Left forelimb (tissue), 1 donor: ENCODE measurements around the gene MDGA2.
"Not testable (repeated sequence)": the region's sequence is repeated elsewhere in the genome, so short reads cannot be mapped to it uniquely, and the experiment has no call there.

ENCODE experiments used
- DNase-seq: peaks from one replicate; pipeline ENCODE4 v3.0.0-alpha.2; 2018; ENCODE audit warnings: low spot score

The MDGA2 gene

DNA sequence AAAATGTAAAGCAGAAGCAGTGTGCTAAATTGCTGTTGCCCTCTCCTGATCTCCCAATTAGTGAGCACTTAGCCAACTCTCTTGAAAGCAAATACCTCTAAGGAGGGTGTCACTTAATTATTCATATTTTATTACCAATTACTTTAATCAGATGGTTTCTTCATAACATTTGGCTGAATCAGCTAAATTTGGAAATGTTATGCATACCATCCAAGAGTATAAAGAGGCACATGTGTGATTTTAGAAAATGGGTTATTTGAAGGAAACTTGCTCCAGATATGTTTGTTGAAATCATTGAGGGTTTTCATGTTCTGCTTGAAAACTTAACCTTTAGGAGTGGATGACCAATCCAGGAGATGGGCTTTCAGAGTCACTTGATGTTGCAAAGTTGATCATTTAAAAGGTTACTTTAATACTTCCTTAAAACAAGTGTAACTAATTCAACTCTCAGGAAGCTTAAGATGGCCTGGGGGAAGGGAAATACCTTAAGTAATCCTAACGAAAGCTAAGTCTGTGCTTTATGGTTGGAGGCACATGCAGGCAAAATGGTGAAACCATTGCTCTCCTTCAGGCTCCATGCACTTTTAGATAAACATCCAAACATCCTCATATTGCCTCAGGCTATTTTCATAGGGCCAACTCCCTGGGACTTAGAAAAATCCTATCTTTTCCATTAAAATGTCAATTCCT is 434.5 kb downstream of the MDGA2 start:
- no peak for DNase-seq

DNA sequence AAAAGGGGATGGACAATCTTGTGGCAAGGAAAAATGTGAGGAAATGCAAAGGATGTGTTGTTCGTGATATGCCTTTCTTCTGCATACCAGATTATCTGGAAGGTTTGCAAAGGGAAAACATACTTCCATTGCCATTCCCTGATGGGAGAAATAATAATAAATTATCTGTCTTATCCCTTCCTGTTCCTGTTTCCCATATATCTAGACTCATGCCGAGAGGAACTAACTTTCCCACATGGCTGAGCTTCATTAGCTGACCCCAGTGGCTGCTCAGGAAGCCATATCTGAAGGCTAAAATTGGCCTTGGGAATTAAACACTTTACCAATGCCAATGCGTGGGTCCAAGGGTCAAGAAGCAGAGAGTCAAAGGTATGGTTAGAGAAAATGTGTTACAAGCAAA is 439.8 kb downstream of the MDGA2 start:
- no peak for DNase-seq

DNA sequence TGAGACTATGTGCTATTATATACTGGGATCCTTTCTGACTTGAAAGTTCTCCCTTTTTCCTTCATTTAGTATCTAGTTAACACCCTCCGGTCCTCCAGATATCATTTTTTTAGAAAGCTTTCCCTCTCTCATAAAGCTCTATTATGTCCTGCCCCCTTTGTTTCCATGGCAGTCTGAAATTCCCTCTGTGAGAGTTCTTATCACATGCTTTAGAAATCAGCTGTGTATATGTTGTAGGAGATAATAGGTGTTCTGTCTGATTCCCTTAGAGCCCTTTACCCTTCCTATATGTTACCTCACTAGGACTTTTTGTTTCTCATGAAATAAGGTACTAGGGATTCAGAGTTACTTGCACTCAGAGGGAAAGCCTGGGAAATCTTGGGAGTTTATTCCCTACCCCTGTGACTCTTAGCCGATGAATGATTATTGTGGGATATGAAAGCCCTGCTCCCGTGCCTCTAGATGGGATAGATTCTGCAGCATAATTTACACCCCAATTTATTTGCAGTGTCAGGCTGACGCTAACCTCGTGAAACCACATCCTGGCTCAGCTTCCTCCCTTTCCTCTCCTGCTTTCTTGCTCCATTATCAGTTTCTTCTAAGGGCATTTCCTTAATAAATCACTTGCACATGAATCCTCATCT is 448.4 kb downstream of the MDGA2 start:
- no peak for DNase-seq

DNA sequence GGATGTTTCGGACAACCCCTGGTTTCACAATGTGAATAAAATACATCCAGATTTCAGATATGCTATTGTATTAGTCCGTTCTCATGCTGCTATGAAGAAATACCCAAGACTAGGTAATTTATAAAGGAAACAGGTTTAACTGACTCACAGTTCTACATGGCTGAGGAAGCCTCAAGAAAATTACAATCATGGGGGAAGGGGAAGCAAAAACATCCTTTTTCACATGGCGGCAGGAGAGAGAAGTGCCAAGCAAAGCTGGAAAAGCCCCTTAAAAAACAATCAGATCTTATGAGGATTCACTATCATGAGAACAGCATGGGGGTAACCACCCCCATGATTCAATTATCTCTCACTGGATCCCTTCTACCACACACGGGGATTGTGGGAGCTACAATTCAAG is 451.7 kb downstream of the MDGA2 start:
- DNase-seq = no peak

DNA sequence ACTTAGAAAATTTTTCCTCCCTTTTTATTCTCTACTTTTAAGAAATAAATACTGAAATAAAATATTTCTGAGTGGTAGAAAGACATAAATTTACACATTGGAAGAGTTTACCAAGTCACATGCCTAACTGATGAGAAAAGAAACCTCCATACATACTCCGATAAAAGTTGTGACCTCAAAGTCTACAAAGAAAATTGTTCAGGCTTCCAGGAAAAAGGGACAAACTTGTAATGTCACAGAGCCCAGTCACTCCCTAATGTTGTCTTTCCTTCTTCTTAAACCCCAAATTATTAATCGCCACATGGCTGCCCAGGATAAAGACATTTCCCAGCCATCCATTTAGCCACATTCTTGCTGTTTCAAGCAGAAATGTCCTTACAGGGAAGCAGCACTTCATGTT is 455.3 kb downstream of the MDGA2 start:
- DNase-seq = no peak

DNA sequence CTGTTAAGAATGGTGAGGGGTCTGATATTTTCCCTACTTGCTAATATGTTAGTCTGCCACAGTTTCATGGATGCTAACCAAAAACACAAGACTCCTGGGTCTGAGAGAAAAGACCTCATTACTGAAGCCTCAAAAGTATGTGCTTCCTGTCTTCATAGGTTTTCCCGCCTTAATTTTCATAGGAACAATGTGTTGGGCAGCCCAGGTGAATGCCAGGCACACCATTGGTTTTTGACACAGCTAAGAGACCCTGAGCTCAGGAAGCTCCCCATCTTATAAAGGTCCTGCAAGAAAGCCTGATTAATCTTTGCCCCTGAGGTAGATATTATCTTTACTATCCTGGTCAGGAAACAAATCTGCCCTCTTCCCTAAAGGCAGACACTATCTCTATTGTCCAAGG is 464.1 kb downstream of the MDGA2 start:
- no peak for DNase-seq

DNA sequence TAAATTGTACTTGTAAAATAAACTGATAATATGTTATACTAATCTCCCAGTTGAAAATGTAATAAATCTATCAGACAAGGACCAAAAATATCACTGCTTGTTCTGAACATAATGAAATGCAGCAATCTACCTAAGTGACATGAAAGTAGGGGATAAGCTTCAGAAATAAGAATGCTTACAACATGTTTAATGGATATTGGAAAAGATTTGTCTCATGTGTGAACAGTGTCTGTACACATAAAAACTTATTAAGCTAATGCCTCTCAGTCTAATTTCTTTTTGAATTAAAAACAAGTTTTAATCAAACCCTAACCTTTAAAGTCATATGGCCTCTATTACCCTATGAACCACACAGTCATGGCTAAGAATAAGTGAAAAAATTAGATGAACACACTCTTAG is 465.3 kb downstream of the MDGA2 start:
- no peak for DNase-seq

DNA sequence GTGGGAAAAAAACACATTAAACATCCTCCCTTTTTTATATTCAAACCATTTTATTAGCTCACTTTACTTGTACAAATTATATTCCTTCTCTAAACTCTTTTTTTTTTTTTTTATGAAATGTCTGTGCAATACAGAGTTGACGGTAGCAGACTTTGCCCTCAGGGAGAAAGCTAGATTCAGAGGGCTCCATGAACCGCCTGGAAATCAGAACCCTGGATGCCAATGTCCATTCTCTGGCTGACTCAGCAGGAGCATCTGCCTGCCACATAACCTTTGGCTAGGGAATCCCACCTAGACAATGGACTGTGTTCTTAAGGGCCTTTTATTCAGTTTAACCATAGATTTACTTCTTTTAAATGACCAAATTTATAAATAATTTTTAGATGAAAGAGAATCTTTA is 467.0 kb downstream of the MDGA2 start:
- no peak for DNase-seq

DNA sequence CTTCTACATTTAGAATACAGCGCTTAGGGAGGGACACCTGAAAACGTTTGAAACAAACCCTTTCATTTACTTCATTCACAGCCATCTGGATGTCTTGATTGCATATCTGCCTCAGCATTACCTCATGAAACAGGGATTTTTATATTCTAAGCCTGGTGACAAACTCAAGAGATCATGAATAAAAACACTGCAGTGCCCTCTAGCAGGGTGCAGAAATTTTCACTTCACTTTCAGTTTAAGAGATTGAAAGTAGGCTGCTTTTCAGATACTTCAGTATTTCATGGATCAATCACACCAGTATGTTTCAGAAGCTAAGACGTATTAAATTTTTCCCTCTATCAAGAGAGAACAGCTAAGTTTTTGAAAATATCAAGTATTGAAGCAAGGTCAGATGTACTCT is 467.8 kb downstream of the MDGA2 start:
- no peak for DNase-seq

DNA sequence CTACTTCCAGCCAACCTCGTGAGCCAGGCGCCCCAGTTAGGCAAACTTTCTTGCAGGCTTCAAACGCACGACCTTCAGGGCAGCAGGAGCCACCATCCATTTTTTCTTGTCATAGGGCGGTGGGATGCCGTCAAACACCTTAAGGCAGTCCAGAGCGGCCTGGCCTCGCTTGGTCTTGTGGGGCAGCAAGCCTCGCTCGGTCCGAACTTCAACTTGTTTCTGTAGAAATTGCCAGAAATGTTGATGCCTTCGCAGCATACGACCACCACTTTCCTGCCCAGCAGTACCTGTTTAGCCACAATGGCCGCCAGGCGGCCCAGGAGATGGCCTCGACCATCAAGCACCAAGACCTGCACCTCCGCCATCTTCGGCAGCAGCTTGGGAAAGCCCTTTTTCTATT is 474.7 kb downstream of the MDGA2 start:
- DNase-seq = no peak

DNA sequence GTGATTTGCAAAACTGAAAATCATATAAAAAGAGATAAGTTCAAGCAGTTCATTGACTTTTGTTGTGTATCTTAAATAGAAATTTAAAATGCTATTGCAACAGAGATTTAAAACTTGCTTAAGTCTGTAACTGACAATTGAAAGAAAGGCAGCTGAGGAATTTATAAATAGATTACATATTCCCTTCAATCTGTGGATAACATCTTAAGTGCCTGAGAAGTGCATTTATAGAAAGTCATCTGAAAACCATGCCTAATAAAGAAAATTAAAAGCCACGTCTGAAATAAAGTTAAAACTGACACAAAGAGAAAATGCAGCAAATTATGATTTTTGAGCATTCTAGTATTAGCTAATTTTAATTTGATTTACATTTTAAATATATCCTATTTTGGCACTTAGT is 479.8 kb downstream of the MDGA2 start:
- no peak for DNase-seq

DNA sequence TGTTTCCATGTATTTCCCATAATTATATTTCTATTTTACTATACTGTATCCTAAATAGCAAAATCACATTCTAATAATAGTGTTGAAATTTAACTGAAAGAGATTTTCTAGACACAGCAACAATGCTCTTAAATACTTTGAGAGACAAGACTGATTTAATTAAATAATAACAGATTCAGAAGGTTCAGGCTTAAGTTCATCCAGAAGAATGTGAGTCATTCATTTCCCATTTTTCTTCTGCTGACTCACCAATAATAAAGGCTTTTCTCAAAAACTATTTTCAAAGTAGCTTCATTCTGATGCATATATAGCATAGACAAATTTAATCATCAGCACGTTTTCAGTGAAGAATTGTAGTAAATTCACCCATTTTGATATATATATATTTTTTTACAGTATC is 481.4 kb downstream of the MDGA2 start:
- no peak for DNase-seq

DNA sequence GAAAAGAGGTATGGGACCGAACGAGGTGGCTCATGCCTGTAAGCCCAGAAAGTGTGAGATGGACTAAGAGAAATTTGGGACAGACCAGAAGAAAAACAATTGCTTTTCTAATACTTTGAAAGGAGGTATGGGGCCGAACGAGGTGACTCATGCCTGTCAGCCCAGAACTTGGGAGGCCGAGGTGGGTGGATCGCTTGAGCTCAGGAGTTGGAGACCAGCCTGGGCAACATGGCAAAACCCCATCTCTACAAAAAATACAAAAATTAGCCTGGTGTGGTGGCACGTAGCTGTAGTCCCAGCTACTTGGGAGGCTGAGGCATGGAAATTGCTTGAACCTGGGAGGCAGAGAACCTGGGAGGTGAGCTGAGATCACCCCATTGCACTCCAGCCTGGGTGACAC is 483.2 kb downstream of the MDGA2 start:
- not testable (repeated sequence) for DNase-seq

DNA sequence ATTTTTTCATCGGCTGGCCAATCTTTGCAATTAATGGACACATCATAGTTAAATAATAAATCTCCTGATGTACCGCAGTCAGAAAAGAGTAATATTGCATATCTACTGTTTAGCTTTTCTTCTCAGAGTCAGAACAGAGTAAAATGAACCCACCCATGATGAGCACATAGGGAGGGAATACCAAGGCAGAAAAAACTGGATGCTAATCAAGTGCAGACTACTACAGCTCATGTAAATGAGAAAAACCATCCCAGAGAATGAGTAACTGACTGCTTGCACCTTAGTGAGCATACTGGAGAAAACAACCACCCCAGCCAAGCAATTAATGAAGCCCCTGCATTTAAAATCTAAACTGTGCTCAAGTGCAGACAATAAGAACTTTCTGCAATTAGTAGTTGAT is 483.7 kb downstream of the MDGA2 start:
- no peak for DNase-seq

DNA sequence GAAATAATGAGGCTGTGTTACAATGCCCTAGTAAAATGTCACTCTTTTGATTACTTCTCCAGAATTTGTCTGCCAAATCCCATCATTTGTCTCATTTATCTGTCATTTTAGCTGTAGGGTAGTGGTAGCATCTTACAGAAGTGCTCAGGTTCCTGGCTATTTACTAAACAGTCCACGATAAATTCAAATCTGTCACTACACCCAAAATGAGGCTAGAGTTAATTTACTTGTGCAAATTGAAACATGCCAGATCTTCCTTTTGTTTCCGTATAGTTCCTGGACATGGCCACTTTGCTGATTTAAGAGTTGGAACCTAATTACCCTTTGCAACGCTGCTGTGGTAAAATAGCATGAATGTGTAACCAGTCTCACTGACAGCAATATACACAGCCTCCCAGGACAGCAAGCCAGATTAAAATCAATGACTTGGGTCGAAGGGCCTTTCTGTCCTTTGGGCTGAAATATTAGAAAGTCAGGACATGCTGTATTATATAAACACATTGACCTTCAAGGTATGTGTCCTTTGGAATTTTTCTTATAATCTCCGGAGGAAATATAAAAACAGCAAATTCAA is 485.4 kb downstream of the MDGA2 start:
- no peak for DNase-seq

DNA sequence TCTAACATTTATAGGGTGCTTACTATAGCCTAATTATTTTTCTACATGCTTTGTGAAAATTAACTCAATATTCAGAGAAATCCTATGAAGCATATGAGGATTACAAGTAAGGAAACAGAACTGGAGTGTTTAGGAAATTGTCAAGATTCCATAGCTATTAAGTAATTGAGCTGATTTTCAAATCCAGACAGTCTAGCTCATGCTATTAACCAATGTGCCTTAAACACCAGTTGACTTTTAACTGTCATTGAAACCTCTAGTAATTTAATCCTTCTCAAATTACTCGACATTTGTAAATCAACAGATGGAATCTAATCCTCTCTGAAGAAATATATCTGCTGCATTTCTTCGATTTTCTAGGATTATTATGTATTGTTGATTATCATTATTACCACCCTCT is 488.9 kb downstream of the MDGA2 start:
- DNase-seq = no peak

DNA sequence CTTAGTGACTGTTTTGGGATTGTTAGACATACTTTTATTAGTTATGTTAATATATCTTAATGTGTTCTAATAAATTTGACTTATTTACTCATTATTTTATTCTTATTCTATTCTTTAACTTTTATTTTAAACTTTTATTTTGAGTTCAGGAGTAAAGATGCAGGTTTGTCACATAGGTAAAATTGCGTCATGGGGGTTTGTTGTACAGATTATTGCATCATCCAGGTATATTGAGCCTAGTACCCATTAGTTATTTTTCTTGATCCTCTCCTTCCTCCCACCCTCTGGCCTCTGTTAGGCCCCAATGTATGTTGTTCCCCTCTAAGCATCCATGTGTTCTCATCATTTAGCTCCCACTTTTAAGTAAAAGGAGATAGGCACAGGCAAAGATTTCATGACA is 495.5 kb downstream of the MDGA2 start:
- no peak for DNase-seq

DNA sequence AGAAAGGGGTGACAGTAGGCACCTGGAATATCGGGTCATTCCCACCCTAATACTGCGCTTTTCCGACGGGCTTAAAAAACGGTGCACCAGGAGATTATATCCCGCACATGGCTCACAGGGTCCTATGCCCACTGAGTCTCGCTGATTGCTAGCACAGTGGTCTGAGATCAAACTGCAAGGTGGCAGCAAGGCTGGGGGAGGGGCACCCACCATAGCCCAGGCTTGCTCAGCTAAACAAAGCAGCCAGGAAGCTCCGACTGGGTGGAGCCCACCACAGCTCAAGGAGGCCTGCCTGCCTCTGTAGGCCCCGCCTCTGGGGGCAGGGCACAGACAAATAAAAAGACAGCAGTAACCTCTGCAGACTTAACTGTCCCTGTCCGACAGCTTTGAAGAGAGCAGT is 503.5 kb downstream of the MDGA2 start:
- DNase-seq = not testable (repeated sequence)

DNA sequence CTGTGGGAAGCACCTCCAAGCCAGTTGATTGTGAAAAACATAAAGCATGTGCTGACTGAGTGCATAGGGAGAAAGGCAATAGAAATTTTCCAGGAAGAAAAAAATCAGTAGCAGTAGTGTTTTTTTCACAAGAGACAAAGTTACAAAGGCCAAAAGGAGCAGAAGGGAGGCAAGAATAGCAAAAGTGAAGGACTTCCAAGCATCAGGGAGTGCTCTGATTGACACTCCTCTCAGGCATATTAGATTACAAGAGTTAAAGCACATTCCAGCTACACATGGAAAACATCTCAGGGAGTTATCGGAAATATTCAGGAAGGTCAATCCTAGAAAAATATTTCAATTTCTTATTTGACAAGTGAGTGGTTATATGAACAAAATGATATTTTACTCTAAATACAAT is 508.0 kb downstream of the MDGA2 start:
- DNase-seq = no peak

DNA sequence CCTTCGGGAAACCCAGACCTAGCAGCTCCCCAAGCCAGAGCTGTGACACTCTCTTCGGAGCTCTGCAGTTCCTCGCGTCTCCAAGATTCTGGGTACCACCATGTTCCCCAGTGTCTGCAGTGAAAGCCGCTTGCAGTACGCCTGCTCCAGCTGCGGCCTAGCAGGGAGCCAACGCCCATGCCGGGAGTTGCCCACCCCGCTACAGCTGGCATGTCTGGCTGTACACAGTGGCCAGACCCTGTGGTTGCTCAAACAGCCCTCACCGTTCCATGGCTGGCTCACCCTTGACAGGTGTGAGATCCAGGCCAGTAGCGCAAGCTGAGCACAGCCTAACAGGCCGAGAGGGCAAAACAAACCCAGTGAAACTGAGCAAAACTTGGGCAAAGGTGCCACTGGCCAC is 520.0 kb downstream of the MDGA2 start:
- DNase-seq = no peak

DNA sequence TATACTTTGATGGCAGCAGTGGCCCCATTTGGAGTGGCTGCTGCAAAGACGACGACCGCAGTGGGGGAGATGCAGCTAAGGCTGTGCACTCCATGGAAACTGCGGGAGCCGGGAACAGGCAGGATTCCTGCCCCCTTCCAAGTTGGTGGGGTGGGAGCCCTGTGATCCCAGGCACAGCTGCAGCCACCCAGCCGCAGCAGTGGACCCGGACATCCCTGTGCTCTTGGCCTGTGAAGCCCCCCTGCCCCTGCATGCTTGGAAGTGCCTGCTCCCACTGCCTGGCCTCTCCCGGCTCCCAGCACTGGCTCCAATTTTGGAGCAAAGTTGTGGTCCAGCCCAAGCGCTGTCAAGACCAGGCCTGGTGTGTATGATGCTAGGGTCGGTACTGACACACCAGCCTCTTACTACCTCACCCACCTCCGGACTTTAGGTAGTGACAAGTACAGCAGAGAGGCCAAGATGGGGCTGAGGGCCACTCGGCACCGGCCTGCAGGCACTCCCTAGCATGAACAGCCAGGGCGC is 521.1 kb downstream of the MDGA2 start:
- no peak for DNase-seq

DNA sequence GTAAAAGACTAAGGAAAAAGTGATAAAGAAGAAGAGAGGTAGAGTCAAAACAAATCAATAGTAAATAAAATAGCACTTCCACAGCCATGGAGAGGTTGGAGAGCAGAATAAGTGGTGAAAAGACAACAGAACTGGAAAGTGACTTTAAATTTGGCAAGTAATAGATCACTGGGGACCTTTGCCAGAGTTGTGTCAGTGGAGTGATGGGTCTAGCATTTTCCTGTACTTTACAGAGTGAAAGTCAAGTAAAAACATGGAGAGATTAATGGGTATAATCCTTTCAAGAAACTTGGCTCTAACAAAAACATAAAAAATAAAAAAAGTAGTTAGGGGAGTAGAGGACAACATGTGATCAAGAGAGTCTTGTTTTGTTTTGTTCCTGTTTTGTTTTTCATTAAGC is 521.7 kb downstream of the MDGA2 start:
- DNase-seq = no peak

DNA sequence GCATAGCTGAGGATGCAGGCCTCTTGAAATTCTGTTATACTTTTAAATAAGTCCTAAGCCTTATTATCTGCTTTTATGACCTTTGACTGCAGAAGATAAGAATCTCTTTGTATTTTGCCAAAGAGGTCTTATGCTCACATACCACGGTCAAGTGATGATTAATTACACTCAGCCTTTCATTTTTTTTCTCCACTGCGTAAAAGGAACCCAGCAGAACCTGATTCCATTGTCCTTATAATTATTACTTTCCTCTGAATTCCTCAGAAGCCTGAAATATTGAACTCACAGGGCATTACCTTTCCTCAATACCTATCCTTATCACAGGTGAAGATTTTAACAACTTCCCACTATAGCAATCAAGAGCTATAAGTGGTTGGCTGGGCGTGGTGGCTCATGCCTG is 525.1 kb downstream of the MDGA2 start:
- DNase-seq = no peak

DNA sequence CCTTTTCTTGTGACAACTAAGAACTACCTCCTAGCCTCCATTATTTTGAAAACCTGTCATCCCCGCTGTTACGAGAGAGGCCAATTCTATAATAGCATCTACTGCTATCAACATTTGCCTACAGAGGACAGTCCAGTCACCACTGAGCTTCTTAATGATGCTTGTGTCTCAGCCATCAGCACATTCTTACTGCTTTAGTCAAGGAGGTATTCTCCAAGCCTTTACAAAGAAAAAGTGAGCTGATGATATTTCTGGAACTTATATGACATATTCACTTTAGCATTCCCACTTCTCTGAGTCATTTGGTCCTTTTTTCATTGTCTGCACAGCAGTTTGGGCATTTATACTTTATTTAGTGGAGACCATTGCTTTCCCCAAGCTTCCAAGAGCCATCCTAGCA is 526.1 kb downstream of the MDGA2 start:
- no peak for DNase-seq
